GM11168 (cell line): ENCODE measurements around the gene YWHAG.
"Not testable (repeated sequence)": the region's sequence is repeated elsewhere in the genome, so short reads cannot be mapped to it uniquely, and the experiment has no call there.

ENCODE experiments used
- in situ Hi-C: fragments of 300-500 bp; cut with MboI; formaldehyde crosslinking; loops from one replicate; pipeline ENCODE4 v1.12.0; 2022; ENCODE audit warnings: low sequenced_read_pairs; ENCODE audit not compliant: unreplicated experiment

YWHAG gene

GRCh38 chr7:76358481-76359110 is at the start of gene YWHAG:
Gene YWHAG (minus strand): TSS chr7:76358991. CDS start chr7:76358808, 183 bp downstream.
- in situ Hi-C loops, result no loop called here

GRCh38 chr7:76408121-76408560 is 49.4 kb upstream of the YWHAG start:
- in situ Hi-C loops, result no loop called here

GRCh38 chr7:76407718-76408117 is 48.9 kb upstream of the YWHAG start:
- in situ Hi-C loops, result no loop called here

- in situ Hi-C loops, result no loop called here
Measured at GRCh38 chr7:76405738-76406137, 46.9 kb upstream of the YWHAG start.

GRCh38 chr7:76403780-76404494 is 45.1 kb upstream of the YWHAG start:
- in situ Hi-C loops, result no loop called here

- in situ Hi-C loops, result not testable (repeated sequence)
Measured at GRCh38 chr7:76403097-76403496, 44.3 kb upstream of the YWHAG start.

- in situ Hi-C loops, result no loop called here
Measured at GRCh38 chr7:76400248-76400647, 41.5 kb upstream of the YWHAG start.

- in situ Hi-C loops, result no loop called here
Measured at GRCh38 chr7:76397409-76398183, 38.8 kb upstream of the YWHAG start.

- in situ Hi-C loops, result no loop called here
Measured at GRCh38 chr7:76396864-76397263, 38.1 kb upstream of the YWHAG start.

GRCh38 chr7:76395965-76396726 is 37.4 kb upstream of the YWHAG start:
- in situ Hi-C loops, result no loop called here

- in situ Hi-C loops, result not testable (repeated sequence)
Measured at GRCh38 chr7:76395605-76395964, 36.8 kb upstream of the YWHAG start.

- in situ Hi-C loops, result no loop called here
Measured at GRCh38 chr7:76394957-76395356, 36.2 kb upstream of the YWHAG start.

GRCh38 chr7:76393116-76394031 is 34.6 kb upstream of the YWHAG start:
- in situ Hi-C loops, result no loop called here

- in situ Hi-C loops, result no loop called here
Measured at GRCh38 chr7:76392531-76393115, 33.8 kb upstream of the YWHAG start.

GRCh38 chr7:76390092-76390491 is 31.3 kb upstream of the YWHAG start:
- in situ Hi-C loops, result no loop called here

GRCh38 chr7:76387789-76388188 is 29.0 kb upstream of the YWHAG start:
- in situ Hi-C loops, result not testable (repeated sequence)

- in situ Hi-C loops, result no loop called here
Measured at GRCh38 chr7:76386691-76387260, 28.0 kb upstream of the YWHAG start.

- in situ Hi-C loops, result no loop called here
Measured at GRCh38 chr7:76383089-76383944, 24.5 kb upstream of the YWHAG start.
